Measurements from ENCODE around the gene MT4.

- TF ChIP-seq CTCF (IDR thresholded peaks at IDR 0.05) (no peak), EP300 (IDR thresholded peaks at IDR 0.05) (no peak)
Measured at GRCh38 chr16:56616608-56617211, 51.8 kb downstream of the MT4 start.

Data from ovary (tissue), 3 donors.